ENCODE data around the gene GHR.

GHR gene

DNA sequence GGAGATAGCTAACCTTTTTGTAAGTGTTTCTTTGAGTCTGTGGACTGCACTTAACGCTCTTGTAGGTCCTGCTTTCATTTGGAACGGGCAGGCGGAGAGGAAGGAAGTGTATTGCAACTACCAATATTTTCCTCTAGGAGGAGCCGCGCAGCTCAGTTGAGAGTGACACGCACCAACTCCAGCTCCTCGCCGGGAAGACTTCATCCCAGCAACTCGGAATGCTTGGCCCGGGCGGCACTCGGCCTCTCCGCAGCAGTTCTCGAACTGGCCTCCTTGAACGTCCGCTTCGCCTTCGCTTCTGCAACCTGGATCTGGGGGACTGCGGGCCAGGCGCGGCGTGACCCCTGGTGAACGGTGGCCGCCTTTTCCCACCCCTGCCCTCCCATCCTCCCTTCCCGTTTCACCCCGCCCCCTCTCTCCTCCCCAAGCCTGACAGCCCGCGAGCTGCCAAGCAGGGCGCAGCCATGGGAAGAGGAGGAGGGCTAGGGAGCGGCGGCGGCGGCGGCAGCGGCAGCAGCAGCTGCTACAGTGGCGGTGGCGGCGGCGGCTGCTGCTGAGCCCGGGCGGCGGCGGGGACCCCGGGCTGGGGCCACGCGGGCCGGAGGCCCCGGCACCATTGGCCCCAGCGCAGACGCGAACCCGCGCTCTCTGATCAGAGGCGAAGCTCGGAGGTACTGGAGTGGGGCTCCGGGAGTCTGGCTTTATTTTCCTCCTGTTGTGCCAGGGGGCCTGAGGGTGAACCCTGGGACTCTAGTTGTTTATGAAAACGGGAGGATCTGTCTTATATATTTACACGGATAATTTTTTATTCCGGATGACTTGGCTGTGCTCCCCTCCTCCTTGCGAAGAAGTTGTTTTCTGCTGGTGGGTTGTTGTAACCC lies at the start of gene GHR:
TSS of gene GHR (plus strand) at position 155 of the 881 bp plus-strand sequence. CDS start 142,436 bp downstream, outside the sequence.
- H3K27ac ChIP-seq (ENCODE audit: low read length) = peak within 1 kb of the TSS; percentile 71
- no peaks in the 10 kb centered on the region for H3K36me3 ChIP-seq (ENCODE audit: control insufficient read depth in 2 of 2, insufficient read depth in 2 of 2, low read length in 2 of 2)
- H3K4me1 ChIP-seq (ENCODE audit: control insufficient read depth, insufficient read depth, low read length) = peaks cover 16% of the 10 kb centered on the region
- H3K9me3 ChIP-seq (ENCODE audit: control insufficient read depth in 2 of 2, low read length in 2 of 2) = no peaks in the 10 kb centered on the region
- peak within 1 kb of the TSS; percentile 83 to 84 for H3K4me3 ChIP-seq (ENCODE audit: low read length in 2 of 2)
- no peaks in the 10 kb centered on the region for H3K27me3 ChIP-seq (ENCODE audit: control insufficient read depth in 1 of 2, insufficient read depth in 2 of 2, low read length in 2 of 2)
- H3K9ac ChIP-seq (ENCODE audit: low read length in 2 of 2) = peak within 1 kb of the TSS; percentile 73 to 77

DNA sequence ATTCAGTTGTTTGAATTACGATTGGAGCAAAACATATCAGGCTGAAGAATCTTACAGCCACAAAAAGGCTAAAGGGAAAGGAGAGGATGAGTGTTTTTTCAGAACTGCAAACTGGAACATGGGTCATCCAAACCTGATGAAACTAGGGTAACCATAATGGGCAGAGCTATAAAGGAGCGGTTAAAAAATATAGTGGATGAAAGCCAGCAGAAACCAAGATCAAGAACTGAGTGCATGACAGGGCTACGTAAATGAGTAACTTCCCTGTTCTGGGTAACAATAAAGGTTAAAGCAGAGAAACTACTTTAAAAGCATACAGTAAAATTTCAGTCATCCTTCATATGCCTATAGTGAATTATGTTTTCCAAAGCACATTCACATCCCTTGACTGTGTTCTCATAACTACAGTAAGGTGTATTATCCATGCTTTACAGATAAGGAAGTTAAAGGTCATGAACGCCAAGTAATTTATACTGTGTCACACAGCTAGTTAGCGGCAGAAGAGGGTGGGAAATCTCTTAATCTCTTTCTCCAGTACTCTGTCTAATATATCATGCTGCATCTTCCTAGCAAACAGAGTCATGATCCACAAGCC lies 48.5 kb upstream of the GHR start:
- H3K27me3 ChIP-seq (ENCODE audit: control insufficient read depth in 1 of 2, insufficient read depth in 2 of 2, low read length in 2 of 2) = no peaks in the 10 kb centered on the region
- H3K9ac ChIP-seq (ENCODE audit: low read length in 2 of 2) = no peak overlapping the region
- H3K4me3 ChIP-seq (ENCODE audit: low read length in 2 of 2) = no peak overlapping the region
- H3K4me1 ChIP-seq (ENCODE audit: control insufficient read depth, insufficient read depth, low read length) = no peaks in the 10 kb centered on the region
- H3K36me3 ChIP-seq (ENCODE audit: control insufficient read depth in 2 of 2, insufficient read depth in 2 of 2, low read length in 2 of 2) = no peaks in the 10 kb centered on the region
- H3K27ac ChIP-seq (ENCODE audit: low read length) = no peak overlapping the region
- H3K9me3 ChIP-seq (ENCODE audit: control insufficient read depth in 2 of 2, low read length in 2 of 2) = no peaks in the 10 kb centered on the region

DNA sequence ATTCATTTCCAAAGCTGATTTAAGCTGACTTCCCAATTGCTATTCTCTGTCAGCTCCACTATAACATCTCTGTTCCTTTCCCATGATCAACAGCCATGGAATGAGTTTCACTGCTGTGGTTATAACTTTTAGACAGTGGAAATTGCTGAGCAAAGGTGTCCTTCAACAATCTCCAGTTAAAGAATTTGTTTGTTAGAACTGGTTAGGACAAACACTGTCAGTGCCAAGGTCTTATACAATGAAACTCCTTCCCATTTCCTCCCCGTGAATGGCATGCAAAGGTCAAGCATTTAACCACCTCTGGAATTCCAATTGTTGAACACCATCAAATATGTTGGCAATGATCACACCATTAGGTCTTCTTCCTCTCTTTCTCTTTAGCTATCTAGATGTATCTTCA lies 45.7 kb upstream of the GHR start:
- Histone ChIP-seq H3K4me3 (ENCODE audit: low read length in 2 of 2) (no peak overlapping the region), H3K36me3 (ENCODE audit: control insufficient read depth in 2 of 2, insufficient read depth in 2 of 2, low read length in 2 of 2) (no peaks in the 10 kb centered on the region), H3K27ac (ENCODE audit: low read length) (no peak overlapping the region), H3K27me3 (ENCODE audit: control insufficient read depth in 1 of 2, insufficient read depth in 2 of 2, low read length in 2 of 2) (no peaks in the 10 kb centered on the region), H3K9me3 (ENCODE audit: control insufficient read depth in 2 of 2, low read length in 2 of 2) (no peaks in the 10 kb centered on the region), H3K4me1 (ENCODE audit: control insufficient read depth, insufficient read depth, low read length) (no peaks in the 10 kb centered on the region), H3K9ac (ENCODE audit: low read length in 2 of 2) (no peak overlapping the region)

DNA sequence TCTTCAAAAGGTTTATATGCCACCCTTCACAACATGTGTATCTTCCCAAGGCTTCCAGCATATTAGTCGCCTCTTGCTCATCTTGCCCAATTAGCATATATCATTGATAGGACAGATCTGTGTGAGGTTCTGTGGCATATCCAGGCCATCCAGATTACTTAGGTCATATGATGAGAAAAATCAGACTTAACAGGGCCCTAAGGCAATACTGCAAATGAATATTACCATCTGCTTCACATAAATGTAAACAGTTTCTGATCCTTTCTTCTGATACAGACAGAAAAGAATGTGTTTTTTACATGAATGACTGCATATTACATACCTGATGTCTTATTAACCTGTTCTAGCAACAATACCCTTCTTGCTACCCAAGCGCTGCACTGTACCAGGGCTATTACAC lies 41.3 kb upstream of the GHR start:
- no peaks in the 10 kb centered on the region for H3K4me1 ChIP-seq (ENCODE audit: control insufficient read depth, insufficient read depth, low read length)
- H3K27ac ChIP-seq (ENCODE audit: low read length) = no peak overlapping the region
- H3K9ac ChIP-seq (ENCODE audit: low read length in 2 of 2) = no peak overlapping the region
- no peak overlapping the region for H3K4me3 ChIP-seq (ENCODE audit: low read length in 2 of 2)
- H3K27me3 ChIP-seq (ENCODE audit: control insufficient read depth in 1 of 2, insufficient read depth in 2 of 2, low read length in 2 of 2) = no peaks in the 10 kb centered on the region
- H3K9me3 ChIP-seq (ENCODE audit: control insufficient read depth in 2 of 2, low read length in 2 of 2) = no peaks in the 10 kb centered on the region
- no peaks in the 10 kb centered on the region for H3K36me3 ChIP-seq (ENCODE audit: control insufficient read depth in 2 of 2, insufficient read depth in 2 of 2, low read length in 2 of 2)

DNA sequence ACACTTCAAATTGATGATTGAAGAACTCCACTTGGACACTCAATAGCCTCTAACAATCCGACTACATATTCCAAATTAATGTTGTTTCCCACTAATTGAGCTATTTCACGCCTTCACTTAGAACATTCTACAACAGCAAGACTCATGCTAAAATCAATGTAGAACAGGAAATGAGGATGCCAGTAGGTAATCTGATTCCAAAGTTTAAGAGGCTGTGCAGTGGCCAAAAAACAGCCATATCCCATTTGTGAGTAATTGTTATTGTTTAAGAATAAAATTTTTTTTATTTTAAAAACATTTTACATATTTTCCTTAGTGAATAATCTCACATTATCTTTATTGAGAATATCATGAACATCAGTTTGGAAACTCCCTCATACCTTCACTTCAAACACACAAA lies 35.7 kb upstream of the GHR start:
- Histone ChIP-seq H3K9ac (ENCODE audit: low read length in 2 of 2) (no peak overlapping the region), H3K27me3 (ENCODE audit: control insufficient read depth in 1 of 2, insufficient read depth in 2 of 2, low read length in 2 of 2) (no peaks in the 10 kb centered on the region), H3K9me3 (ENCODE audit: control insufficient read depth in 2 of 2, low read length in 2 of 2) (no peaks in the 10 kb centered on the region), H3K4me1 (ENCODE audit: control insufficient read depth, insufficient read depth, low read length) (no peaks in the 10 kb centered on the region), H3K4me3 (ENCODE audit: low read length in 2 of 2) (no peak overlapping the region), H3K27ac (ENCODE audit: low read length) (no peak overlapping the region), H3K36me3 (ENCODE audit: control insufficient read depth in 2 of 2, insufficient read depth in 2 of 2, low read length in 2 of 2) (no peaks in the 10 kb centered on the region)

DNA sequence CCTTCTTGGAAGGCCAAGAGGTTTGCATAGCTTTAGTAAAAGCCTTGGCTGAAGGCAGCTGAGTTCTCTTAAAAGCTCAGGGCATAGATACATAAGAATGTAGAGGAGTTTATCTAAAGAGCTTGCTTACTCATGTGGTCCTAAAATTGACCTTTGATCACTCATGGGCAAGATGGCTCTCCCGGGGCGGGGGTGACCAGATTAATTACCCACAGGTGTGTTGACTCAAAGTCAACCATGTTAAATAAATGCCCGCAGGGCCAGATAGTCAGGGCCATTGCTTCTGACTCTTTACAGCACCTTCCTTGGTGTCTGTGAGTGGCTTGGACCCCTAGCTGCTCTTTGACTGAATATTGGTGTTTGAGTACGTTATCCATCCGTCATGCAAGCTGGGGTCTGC lies 33.1 kb upstream of the GHR start:
- H3K9ac ChIP-seq (ENCODE audit: low read length in 2 of 2) = no peak overlapping the region

DNA sequence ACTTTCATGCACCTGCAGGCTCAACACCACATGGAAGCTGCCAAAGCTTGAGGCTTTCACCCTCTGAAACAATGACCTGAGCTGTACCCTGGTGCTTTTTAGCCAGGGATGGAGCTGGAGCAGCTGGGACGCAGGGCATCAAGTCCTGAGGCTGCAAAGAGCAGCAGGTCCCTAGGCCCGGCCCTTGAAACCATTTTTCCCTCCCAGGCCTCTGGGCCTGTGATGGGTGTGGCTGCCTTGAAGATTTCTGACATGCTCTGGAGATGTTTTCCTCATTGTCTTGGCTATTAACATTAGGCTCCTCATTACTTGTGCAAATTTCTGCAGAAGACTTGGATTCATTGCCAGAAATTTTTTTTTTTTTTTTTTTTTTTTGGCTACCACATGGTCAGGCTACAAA lies 30.3 kb upstream of the GHR start:
- Histone ChIP-seq H3K27ac (ENCODE audit: low read length) (no peak overlapping the region), H3K36me3 (ENCODE audit: control insufficient read depth in 2 of 2, insufficient read depth in 2 of 2, low read length in 2 of 2) (no peaks in the 10 kb centered on the region), H3K4me1 (ENCODE audit: control insufficient read depth, insufficient read depth, low read length) (no peaks in the 10 kb centered on the region), H3K27me3 (ENCODE audit: control insufficient read depth in 1 of 2, insufficient read depth in 2 of 2, low read length in 2 of 2) (no peaks in the 10 kb centered on the region), H3K4me3 (ENCODE audit: low read length in 2 of 2) (no peak overlapping the region), H3K9me3 (ENCODE audit: control insufficient read depth in 2 of 2, low read length in 2 of 2) (no peaks in the 10 kb centered on the region), H3K9ac (ENCODE audit: low read length in 2 of 2) (no peak overlapping the region)

More for the DNA sequence above, 33.1 kb upstream of the GHR start:
- Histone ChIP-seq H3K36me3 (ENCODE audit: control insufficient read depth in 2 of 2, insufficient read depth in 2 of 2, low read length in 2 of 2) (no peaks in the 10 kb centered on the region), H3K4me1 (ENCODE audit: control insufficient read depth, insufficient read depth, low read length) (no peaks in the 10 kb centered on the region), H3K4me3 (ENCODE audit: low read length in 2 of 2) (no peak overlapping the region), H3K27me3 (ENCODE audit: control insufficient read depth in 1 of 2, insufficient read depth in 2 of 2, low read length in 2 of 2) (no peaks in the 10 kb centered on the region), H3K9me3 (ENCODE audit: control insufficient read depth in 2 of 2, low read length in 2 of 2) (no peaks in the 10 kb centered on the region), H3K27ac (ENCODE audit: low read length) (no peak overlapping the region)

DNA sequence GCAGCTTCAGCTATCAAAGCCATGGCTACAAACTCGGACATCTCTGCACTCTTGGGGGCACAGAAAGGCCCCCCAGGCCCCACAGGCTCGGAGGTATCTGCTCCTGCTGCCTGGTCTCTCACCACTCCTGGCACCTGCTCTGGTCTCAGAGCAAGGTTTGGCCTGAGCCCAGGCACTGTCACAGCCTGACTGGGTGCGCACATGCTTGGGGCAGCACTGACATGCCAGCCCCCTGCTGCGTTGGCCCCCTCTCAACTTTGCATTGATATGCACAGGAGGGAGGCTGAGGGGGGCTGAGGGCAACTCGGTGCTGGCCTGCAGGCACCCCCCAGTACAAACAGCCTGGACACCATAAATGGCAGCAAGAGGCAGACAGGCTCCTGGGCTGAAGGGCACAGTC lies 27.1 kb upstream of the GHR start:
- Histone ChIP-seq H3K9ac (ENCODE audit: low read length in 2 of 2) (no peak overlapping the region), H3K27me3 (ENCODE audit: control insufficient read depth in 1 of 2, insufficient read depth in 2 of 2, low read length in 2 of 2) (no peaks in the 10 kb centered on the region), H3K27ac (ENCODE audit: low read length) (no peak overlapping the region), H3K4me3 (ENCODE audit: low read length in 2 of 2) (no peak overlapping the region), H3K4me1 (ENCODE audit: control insufficient read depth, insufficient read depth, low read length) (no peaks in the 10 kb centered on the region), H3K9me3 (ENCODE audit: control insufficient read depth in 2 of 2, low read length in 2 of 2) (no peaks in the 10 kb centered on the region), H3K36me3 (ENCODE audit: control insufficient read depth in 2 of 2, insufficient read depth in 2 of 2, low read length in 2 of 2) (no peaks in the 10 kb centered on the region)

DNA sequence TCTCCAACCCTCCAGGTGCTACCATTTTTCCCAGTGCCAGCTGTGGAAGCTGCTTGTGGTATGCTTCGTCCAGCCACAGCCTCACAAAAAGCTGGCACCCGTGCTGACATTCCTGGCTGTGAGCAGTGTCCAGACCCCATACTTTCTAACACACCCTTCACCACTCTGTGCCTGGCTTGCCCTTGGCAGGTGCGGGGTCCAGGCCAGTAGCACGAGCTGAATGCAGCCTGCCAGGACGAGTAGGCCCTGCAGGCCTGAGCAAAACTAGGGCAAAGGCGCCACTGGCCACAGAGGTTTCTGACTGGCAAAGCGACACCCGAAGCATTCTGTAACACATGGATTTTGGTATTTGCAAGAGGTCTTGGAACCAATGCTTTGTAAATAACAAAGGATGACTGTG lies 26.0 kb upstream of the GHR start:
- no peak overlapping the region for H3K27ac ChIP-seq (ENCODE audit: low read length)
- no peaks in the 10 kb centered on the region for H3K4me1 ChIP-seq (ENCODE audit: control insufficient read depth, insufficient read depth, low read length)
- H3K9ac ChIP-seq (ENCODE audit: low read length in 2 of 2) = no peak overlapping the region
- H3K36me3 ChIP-seq (ENCODE audit: control insufficient read depth in 2 of 2, insufficient read depth in 2 of 2, low read length in 2 of 2) = no peaks in the 10 kb centered on the region
- no peaks in the 10 kb centered on the region for H3K27me3 ChIP-seq (ENCODE audit: control insufficient read depth in 1 of 2, insufficient read depth in 2 of 2, low read length in 2 of 2)
- no peaks in the 10 kb centered on the region for H3K9me3 ChIP-seq (ENCODE audit: control insufficient read depth in 2 of 2, low read length in 2 of 2)
- no peak overlapping the region for H3K4me3 ChIP-seq (ENCODE audit: low read length in 2 of 2)

DNA sequence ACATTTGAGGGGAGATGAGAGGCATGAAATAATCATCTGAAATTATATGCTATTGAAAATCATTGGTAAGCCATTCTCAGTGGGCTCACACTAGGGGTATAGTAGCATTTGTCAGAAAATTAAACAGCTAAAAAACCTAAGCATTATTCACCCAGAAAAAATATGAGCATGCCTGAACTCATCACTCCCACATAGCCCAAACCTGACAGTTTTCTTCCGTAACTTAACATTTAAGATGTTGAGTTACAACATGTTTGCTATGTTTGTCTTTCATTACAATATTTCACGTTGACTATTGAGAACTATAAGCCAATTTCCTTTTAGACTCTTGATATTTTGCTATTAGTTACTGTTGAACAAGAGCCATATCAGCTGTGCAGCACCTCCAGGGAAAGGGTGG lies 23.5 kb upstream of the GHR start:
- Histone ChIP-seq H3K4me1 (ENCODE audit: control insufficient read depth, insufficient read depth, low read length) (no peaks in the 10 kb centered on the region), H3K9ac (ENCODE audit: low read length in 2 of 2) (no peak overlapping the region), H3K27ac (ENCODE audit: low read length) (no peak overlapping the region), H3K27me3 (ENCODE audit: control insufficient read depth in 1 of 2, insufficient read depth in 2 of 2, low read length in 2 of 2) (no peaks in the 10 kb centered on the region), H3K36me3 (ENCODE audit: control insufficient read depth in 2 of 2, insufficient read depth in 2 of 2, low read length in 2 of 2) (no peaks in the 10 kb centered on the region), H3K4me3 (ENCODE audit: low read length in 2 of 2) (no peak overlapping the region), H3K9me3 (ENCODE audit: control insufficient read depth in 2 of 2, low read length in 2 of 2) (no peaks in the 10 kb centered on the region)

DNA sequence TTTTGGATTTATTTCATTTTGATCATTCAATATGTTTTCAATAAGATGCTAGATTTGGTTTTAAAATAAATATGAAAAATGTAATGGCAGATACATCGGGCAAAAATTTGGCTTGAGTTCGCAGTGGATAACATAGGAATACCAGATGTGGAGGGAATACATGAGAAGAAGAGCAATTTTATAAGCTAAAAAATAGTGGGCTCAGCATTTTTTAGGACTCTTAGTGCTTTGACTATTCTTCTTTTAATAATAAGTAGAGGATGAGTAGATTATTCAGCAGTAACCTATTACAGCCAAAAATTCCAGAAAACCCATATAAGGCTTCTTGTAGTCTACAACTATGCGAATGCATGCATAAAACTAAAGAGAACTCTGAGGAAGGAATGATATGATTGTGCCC lies 22.8 kb upstream of the GHR start:
- Histone ChIP-seq H3K4me3 (ENCODE audit: low read length in 2 of 2) (no peak overlapping the region), H3K27ac (ENCODE audit: low read length) (no peak overlapping the region), H3K27me3 (ENCODE audit: control insufficient read depth in 1 of 2, insufficient read depth in 2 of 2, low read length in 2 of 2) (no peaks in the 10 kb centered on the region), H3K9me3 (ENCODE audit: control insufficient read depth in 2 of 2, low read length in 2 of 2) (no peaks in the 10 kb centered on the region), H3K36me3 (ENCODE audit: control insufficient read depth in 2 of 2, insufficient read depth in 2 of 2, low read length in 2 of 2) (no peaks in the 10 kb centered on the region), H3K4me1 (ENCODE audit: control insufficient read depth, insufficient read depth, low read length) (no peaks in the 10 kb centered on the region), H3K9ac (ENCODE audit: low read length in 2 of 2) (no peak overlapping the region)

Data from stomach smooth muscle (tissue), 2 donors.